AG08395 (cell line): ENCODE results near the gene TPRN.

Source experiments
- DNase-seq: peaks from one replicate; pipeline ENCODE4 v3.0.0; 2012; ENCODE audit warnings: mixed read lengths, low spot score

TPRN gene

GRCh38 chr9:137212520-137212919, 12.0 kb upstream of the TPRN start:
- no peak for DNase-seq

- no peak for DNase-seq
These were observed 11.0 kb upstream of the TPRN start for GRCh38 chr9:137211532-137211931.

DNA sequence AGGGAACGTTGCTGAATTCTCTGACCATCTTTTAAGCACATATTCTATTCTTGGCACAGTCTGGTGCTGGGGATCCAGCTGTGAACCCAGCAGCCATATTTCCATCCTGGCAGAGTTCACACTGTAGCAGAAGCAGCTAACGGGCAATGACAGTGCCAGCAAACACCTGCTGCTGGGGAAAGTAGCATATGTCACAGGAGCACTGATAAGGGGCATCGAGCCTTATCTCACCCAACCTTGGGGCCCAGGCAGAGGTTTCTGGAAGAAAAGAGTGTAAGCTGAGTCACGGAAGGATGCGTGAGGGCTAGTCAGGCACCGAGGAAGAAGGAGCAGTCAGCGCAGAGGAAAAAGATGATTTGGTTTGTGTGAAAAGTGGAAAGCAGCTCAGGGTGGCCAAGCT, 6.1 kb upstream of the TPRN start:
- DNase-seq = no peak

- peak; percentile 94 for DNase-seq
These were observed 4.9 kb upstream of the TPRN start, which contains the start of the genes NDOR1 and TMEM203 for GRCh38 chr9:137205126-137206069. Gene NDOR1 (plus strand): TSS chr9:137205700. CDS start chr9:137205778, 78 bp downstream. Gene TMEM203 (minus strand): TSS chr9:137205648. CDS start chr9:137205414, 234 bp downstream.

- DNase-seq = no peak
These were observed 4.2 kb upstream of the TPRN start for GRCh38 chr9:137204731-137205125.

DNA sequence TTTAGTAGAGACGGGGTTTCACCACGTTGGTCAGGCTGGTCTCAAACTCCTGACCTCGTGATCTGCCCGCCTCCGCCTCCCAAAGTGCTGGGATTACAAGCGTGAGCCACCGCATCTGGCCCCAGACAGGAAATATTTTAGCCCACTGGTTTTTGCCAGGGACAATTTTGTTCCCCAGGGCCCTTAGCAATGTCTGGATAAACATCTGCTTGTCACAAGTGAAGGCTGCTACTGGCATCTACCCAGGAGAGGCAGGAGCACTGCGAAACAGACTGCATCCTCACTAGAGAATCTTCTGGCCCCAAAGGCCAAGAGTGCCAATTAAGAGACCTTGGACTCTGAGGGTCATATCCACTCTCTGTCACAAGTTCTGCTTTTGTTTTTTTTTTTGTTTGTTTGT, 2.4 kb upstream of the TPRN start:
- DNase-seq = no peak

DNA sequence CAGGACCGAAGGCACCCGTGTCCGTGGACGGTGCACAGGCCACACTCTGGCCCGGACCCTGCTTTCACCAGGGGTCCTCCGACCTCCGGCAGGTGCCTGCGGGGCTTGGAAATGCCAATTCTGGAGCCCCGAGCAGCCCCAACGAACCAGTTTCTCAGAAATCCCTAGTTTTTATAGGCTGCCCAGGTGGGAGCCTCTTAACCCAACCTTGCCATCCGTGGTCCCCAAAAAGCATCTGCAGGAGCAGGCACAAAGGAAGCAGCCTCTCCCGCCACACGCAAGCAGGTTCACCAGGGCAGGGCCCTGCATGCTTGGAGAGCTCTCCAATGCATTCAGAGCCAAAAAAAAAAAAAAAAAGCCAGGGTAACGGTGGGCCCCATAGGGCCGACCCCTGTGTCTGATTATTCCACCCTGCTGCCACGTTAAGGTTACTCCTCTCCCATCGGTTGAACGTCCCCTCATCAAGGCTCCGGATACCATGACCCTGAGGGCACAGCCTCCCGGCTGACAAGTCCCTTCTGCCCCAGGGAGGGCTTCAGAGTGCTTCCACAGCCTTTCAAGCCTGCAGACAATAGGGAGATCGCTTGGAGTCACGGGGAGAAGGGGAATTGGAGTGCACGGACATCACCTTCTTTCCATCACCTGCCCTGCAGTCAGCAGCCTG, 796 bp upstream of the TPRN start:
- no peak for DNase-seq

GRCh38 chr9:137199411-137200121, 975 bp downstream of the TPRN start:
- no peak for DNase-seq

- no peak for DNase-seq
These were observed 1.6 kb downstream of the TPRN start for GRCh38 chr9:137198902-137199283.

DNA sequence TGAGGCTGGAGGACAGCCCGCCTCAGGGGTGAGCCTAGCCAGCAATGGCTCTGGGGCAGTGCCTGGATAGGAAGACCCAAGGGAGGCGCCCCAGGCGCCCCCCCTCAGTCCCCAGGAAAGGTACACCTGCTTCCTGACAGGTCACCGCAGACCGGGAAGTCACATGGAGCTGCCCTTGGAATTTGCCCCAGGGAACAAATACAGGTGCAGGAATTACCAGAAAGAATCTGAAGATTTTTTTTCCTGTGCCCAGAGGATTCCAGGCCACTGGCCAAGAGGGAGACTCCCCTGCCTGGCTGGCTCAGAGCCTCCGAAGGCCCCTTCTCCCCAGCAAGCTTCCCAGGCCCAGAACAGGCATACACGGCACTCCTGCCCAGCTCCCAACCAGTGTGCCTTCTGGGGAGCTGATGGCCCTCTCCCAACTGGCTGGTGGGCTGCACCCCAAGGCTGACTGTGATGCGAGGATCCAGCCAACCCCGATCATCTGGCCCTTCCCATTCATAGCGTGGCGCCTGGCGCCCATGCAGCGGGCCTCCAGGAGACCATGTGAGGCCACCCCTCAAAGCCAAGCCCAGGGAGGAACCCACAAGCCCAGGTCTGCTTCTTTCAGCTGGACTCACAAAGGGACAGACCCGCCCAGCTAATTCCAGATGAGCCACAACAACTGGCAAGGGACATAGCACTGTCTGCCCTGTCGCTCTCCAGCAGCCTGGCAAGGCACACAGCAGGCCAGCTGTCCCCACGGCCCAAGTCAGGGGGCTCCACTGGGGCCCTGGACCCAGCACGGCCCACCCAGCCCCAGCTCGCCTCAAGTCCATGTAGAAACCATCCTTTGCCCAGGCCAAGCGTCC, 2.3 kb downstream of the TPRN start:
- DNase-seq = no peak

GRCh38 chr9:137195525-137196220, 4.9 kb downstream of the TPRN start:
- no peak for DNase-seq

DNA sequence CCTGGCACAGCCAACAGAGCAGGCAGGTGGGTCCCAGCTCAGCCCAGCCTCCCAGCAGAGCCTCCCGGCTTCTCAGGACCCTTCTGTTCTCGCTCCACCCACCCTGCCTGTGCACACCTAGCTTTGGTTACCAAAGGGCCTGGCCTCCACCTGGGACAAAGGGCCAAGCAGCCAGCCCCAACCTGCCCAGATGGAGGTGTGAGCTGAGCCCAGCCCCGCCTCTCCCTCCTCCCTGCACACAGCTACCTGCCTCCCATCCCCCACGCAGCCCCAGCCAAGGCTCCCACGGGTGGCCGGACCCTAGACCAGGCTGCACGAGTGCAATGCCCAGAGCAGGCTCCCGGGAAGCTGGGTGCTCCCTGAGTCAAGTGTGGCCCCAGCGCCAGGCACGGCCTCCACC, 5.6 kb downstream of the TPRN start:
- no peak for DNase-seq

GRCh38 chr9:137194388-137194787, 6.2 kb downstream of the TPRN start:
- no peak for DNase-seq

GRCh38 chr9:137193771-137194170, 6.8 kb downstream of the TPRN start:
- no peak for DNase-seq

- DNase-seq = no peak
These were observed 7.7 kb downstream of the TPRN start for GRCh38 chr9:137192859-137193258.

DNA sequence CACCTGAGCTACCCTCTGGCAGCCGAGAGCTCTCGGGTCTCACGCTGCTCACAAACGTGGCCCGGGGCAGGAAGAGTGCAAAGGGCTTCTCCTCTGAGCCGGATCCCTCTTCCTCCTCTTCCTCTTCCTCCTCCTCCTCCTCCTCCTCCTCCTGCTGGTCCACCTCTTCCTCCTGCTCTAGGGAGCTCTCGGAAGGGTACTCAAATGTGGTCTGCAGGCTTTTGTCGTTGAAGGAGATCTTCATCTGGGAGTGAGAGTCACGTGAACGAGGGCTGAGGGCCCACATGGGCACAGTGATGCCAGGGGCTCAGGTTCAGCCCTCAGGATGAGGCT, 8.1 kb downstream of the TPRN start:
- DNase-seq = no peak

DNA sequence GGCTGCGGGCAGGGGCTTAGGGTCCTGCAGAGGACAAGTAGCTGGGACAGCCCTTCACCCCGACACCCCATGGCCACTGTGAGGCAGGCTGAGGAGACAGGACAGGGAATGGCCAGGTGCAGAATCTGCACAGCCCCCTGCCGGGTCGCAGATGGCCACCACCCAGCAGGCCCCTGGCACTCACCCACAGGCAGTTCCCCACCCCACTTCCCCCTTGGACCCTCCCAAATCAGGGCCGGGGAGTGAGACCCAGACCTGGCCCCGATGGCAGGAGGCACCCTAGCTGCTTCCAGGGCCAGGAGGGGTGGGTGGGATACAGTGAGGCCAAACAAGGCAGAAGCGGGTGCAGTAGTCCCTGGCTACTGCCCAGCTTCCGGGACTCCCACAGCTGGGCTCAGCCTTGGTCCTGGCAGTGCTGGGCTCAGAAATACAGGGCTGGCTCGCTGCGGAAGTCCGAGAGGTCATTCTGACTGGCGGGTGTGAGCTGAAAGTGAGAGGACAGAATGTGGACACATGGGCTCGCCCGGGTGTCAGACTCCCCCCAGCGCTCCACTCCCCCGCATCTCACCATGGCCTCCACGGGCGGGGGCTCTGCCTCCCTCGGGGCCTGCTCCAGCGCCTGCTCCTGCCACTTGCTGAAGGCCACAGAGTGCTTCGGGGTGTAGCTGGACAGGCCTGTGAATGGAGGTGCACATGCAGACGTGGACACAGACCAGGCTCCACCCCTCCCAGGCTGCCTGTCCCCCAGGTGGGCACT, 8.7 kb downstream of the TPRN start:
- DNase-seq = no peak

- DNase-seq = no peak
These were observed 9.3 kb downstream of the TPRN start for GRCh38 chr9:137191245-137191644.

DNA sequence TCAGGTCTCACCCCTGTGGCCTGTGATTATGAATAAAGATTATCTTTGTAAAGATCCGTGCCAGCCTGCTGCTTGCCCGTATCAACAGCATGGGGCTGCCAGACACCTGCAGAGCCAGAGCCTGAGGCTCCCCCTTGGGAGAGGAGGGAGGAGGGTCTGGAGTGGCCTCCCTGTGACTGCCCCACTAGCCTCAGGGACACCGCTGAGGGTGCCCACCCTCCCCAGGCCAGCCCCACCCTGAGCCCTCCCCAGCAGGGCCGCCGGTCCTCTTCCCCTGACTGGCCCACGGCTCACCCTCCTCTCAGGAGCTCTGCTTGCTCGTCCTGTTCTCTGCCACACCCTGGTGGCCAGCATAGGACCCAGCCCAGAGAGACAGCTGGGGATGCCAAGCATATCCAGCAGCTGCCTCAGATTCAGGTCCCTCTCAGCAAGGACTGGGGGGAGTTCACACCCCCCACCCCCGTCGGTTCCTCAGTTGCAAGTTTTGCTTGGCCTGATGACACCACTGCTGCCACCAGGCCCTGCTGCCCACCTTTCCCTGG, 10.2 kb downstream of the TPRN start:
- DNase-seq = no peak
